ENCODE results near the gene ZDHHC18.

The ZDHHC18 gene

GRCh38 chr1:26851106-26851684 lies 24.7 kb downstream of the ZDHHC18 start:
- H3K27ac ChIP-seq (replicated peaks) = no peak overlapping the region
- no peak for TF ChIP-seq CTCF (IDR thresholded peaks at IDR 0.05; ENCODE audit: insufficient read depth, low read length)
- DNase-seq (ENCODE audit: low read depth in 1 of 2, low spot score in 1 of 2) = no peak
- H3K27me3 ChIP-seq (ENCODE audit: insufficient read depth, poor library complexity, severe bottlenecking) = no peaks in the 10 kb centered on the region
- no peak overlapping the region for H3K4me3 ChIP-seq (replicated peaks; ENCODE audit: insufficient read depth, low read length)

- no peaks in the 10 kb centered on the region for H3K27me3 ChIP-seq (ENCODE audit: insufficient read depth, poor library complexity, severe bottlenecking)
These were observed 26.2 kb downstream of the ZDHHC18 start for GRCh38 chr1:26852701-26853100.

GRCh38 chr1:26853156-26853555 lies 26.7 kb downstream of the ZDHHC18 start:
- H3K27ac ChIP-seq (replicated peaks) = no peak overlapping the region
- peak; percentile 49 to 83 for DNase-seq (ENCODE audit: low read depth in 1 of 2, low spot score in 1 of 2)
- no peak overlapping the region for H3K4me3 ChIP-seq (replicated peaks; ENCODE audit: insufficient read depth, low read length)
- peak; percentile 93 for TF ChIP-seq CTCF (IDR thresholded peaks at IDR 0.05; ENCODE audit: insufficient read depth, low read length)
- TF ChIP-seq GABPA (IDR thresholded peaks at IDR 0.05; ENCODE audit: low read depth) = no peak
- H3K27me3 ChIP-seq (ENCODE audit: insufficient read depth, poor library complexity, severe bottlenecking) = no peaks in the 10 kb centered on the region

More at GRCh38 chr1:26852701-26853100, 26.2 kb downstream of the ZDHHC18 start:
- DNase-seq (ENCODE audit: low read depth in 1 of 2, low spot score in 1 of 2) = no peak
- no peak overlapping the region for H3K4me3 ChIP-seq (replicated peaks; ENCODE audit: insufficient read depth, low read length)
- no peak overlapping the region for H3K27ac ChIP-seq (replicated peaks)
- TF ChIP-seq POLR2AphosphoS5 (IDR thresholded peaks at IDR 0.05; ENCODE audit: low read depth) (no peak), REST (IDR thresholded peaks at IDR 0.05; ENCODE audit: insufficient replicate concordance, low read depth) (no peak), SPI1 (IDR thresholded peaks at IDR 0.05; ENCODE audit: borderline replicate concordance, low read depth) (no peak), CTCF (IDR thresholded peaks at IDR 0.05; ENCODE audit: insufficient read depth, low read length) (no peak), GABPA (IDR thresholded peaks at IDR 0.05; ENCODE audit: low read depth) (no peak)

GRCh38 chr1:26853600-26853999 lies 27.1 kb downstream of the ZDHHC18 start:
- Histone ChIP-seq H3K27me3 (ENCODE audit: insufficient read depth, poor library complexity, severe bottlenecking) (no peaks in the 10 kb centered on the region), H3K4me3 (replicated peaks; ENCODE audit: insufficient read depth, low read length) (no peak overlapping the region), H3K27ac (replicated peaks) (no peak overlapping the region)
- TF ChIP-seq REST (IDR thresholded peaks at IDR 0.05; ENCODE audit: insufficient replicate concordance, low read depth) = no peak
- no peak for TF ChIP-seq CTCF (IDR thresholded peaks at IDR 0.05; ENCODE audit: insufficient read depth, low read length)
- TF ChIP-seq POLR2AphosphoS5 (IDR thresholded peaks at IDR 0.05; ENCODE audit: low read depth) = no peak
- no peak for TF ChIP-seq SPI1 (IDR thresholded peaks at IDR 0.05; ENCODE audit: borderline replicate concordance, low read depth)
- no peak for TF ChIP-seq GABPA (IDR thresholded peaks at IDR 0.05; ENCODE audit: low read depth)
- no peak for DNase-seq (ENCODE audit: low read depth in 1 of 2, low spot score in 1 of 2)

Data from HL-60 (cell line).